GM21360 (cell line): ENCODE measurements around the gene AURKAIP1.
"Not testable (repeated sequence)": the region's sequence is repeated elsewhere in the genome, so short reads cannot be mapped to it uniquely, and the experiment has no call there.

Experiments used
- ATAC-seq: cut with Tn5 transposase; IDR thresholded peaks from one replicate; pipeline ENCODE4 v1.9.1; 2021; ENCODE audit warnings: mild to moderate bottlenecking, moderate library complexity; ENCODE audit not compliant: unreplicated experiment

The AURKAIP1 gene

DNA sequence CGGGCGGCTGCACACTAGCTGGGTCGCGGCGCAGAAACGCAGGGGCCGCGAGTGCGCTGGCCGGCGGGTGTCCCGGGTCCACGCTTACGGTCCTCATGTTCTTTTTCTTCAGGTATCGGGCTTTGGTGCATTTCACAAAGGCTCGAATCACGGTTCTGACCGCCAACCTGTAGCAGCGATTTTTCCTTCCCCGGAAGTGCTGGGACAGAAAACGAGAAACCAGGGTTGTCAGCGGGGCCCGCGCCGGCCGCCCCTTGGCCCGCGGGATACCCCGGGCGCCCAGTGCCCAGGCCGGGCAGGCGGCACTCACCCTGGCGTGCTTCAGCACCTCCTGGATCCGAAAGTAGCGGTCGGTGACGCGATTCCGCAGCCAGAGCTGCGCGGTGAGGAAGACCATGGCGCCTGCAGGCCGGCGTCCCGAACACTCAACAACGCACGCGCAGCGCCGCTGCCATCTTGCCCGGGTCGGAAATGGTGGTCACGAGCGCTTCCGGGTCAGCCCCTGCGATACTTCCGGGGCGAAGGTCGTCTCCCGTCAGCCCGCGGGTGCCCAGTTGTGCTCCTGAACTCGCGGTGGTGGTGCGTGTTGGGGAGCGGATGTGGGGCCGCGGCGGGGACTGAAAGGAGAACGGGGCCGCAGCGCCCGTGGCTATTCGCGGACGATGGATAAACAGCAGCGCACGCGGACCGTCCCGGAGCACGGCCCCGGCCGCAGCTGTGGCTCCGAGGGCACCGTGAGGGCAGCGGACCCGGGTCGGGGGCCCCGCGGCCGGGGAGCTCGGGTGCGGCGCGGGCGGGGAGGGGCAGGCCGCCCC is 32.0 kb upstream of the AURKAIP1 start, which contains the start of gene MRPL20:
TSS of gene MRPL20 (minus strand) at position 473 of the 815 bp plus-strand sequence. CDS start at position 397, 76 bp downstream.
- peak; percentile 82 for ATAC-seq

DNA sequence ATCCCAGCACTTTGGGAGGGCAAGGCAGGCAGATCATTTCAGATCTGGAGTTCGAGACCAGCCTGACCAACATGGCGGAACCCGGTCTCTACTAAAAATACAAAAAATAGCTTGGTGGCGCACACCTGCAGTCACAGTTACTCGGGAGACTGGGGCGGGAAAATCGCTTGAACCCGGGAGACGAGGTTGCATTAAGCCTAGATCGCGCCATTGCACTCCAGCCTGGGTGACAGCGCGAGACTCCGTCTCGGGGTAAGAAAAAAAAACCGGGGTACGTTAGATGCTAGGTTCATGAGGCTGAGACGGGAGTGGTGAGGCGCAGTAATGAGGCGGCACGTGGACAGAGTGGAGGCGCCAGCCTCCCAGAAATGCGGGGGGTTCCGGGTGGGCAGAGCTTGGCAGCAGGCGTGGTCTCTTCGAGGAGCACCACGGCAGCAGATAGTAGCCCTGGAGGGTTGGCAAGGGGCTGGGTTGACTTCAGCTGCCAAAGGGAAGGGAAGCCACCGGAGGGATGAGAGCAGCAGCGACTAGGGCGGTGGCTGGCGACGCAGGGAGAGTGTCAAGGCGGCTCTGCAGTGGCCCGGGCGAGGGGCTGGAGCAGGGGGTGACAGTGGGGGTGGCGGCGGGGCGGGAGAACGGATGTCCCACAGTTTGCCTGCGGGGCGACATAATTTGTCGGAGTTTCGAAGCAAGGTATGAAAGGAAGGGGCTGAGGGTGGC is 31.3 kb upstream of the AURKAIP1 start:
- no peak for ATAC-seq

DNA sequence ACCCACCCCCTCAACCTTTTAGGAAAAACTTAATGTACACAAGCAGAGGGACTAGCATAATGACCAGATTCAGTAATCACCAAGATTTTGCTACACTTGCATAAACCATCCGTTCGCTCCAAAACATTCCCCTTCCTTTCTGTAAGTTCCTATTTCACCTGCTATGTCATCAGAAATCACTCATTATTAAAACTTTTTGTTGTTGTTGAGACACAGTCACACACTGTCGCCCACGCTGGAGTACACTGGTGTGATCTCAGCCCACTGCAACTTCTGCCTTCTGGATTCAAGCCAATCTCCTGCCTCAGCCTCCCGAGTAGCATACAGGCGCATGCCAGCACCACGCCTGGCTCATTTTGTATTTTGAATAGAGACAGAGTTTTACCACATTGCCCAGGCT is 28.6 kb upstream of the AURKAIP1 start:
- ATAC-seq: no peak

DNA sequence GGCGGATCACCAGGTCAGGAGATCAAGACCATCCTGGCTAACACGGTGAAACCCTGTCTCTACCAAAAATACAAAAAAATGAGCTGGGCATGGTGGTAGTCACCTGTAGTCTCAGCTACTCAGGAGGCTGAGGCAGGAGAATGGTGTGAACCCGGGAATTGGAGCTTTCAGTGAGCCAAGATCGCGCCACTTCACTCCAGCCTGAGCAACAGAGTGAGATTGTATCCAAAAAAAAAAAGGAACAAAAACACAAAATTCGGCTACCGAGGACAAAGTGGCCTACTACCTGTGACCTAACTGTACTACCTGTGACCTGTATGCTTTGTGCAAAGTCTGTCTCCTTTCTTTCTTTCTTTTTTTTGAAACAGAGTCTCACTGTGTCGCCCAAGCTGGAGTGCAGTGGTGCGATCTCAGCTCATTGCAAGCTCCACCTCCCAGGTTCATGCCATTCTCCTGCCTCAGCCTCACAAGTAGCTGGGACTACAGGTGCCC is 27.9 kb upstream of the AURKAIP1 start:
- not testable (repeated sequence) for ATAC-seq

DNA sequence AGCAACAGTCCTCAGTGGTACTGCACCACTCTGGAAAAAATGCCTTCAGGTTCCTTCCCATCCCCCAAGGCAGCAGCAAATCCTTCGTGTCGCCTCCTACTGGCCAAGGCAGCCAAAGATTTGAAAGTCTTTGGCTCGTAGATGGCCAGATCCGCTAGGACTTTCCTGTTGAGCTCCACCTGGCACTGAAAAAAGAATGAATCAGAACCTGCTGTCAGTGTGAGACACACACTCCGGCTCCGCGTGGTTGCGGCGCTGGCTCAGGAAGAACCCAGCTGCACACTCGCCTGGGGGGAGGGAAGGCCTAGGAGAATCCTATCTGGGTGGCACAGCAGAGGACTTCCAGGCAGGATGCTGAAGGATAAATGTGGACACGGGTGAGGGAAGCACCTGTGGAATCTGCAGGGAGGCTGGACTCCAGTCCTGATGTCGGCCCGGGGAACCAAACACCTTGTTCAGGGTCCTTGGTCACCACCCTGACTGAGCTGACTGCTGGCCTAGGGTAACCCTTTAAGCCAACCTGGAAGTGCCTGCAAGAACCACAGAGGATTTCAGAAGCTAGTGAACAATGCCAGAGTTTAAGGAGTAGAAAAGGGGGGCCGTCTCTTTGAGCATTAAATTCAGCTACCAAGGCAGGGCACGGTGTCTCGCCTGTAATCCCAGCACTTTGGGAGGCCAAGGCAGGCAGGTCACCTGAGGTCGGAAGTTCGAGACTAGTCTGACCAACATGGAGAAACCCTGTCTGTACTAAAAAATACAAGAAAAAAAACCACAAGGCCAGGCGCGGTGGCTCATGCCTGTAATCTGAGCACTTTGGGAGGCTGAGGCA is 27.3 kb upstream of the AURKAIP1 start:
- no peak for ATAC-seq

DNA sequence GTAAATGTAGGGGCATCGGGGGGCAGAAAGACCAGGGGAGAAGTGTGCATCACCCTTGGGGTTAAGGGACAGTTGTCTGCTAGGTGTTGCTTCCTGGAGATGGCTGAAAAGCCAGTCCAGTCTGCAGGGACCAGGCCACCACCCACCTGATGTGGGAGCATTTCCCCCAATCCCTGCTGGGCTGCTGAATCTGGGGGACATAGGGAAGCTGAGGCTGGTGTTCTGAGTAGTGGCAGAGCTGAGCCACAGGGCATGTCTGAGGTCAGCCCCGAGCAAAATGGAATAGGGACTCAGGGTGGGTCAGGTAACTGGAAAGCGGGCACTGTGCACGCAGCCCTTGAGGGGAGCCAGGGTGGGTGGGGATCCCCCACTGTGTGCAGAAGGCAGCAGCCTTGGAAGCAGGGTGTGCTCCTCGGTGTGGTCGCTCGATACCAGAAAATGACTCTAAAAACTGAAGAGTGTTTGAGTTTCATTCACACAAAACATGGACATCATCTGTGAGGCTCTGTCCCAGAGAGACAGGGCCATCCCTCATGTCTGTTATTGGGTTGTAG is 26.5 kb upstream of the AURKAIP1 start:
- ATAC-seq: no peak

DNA sequence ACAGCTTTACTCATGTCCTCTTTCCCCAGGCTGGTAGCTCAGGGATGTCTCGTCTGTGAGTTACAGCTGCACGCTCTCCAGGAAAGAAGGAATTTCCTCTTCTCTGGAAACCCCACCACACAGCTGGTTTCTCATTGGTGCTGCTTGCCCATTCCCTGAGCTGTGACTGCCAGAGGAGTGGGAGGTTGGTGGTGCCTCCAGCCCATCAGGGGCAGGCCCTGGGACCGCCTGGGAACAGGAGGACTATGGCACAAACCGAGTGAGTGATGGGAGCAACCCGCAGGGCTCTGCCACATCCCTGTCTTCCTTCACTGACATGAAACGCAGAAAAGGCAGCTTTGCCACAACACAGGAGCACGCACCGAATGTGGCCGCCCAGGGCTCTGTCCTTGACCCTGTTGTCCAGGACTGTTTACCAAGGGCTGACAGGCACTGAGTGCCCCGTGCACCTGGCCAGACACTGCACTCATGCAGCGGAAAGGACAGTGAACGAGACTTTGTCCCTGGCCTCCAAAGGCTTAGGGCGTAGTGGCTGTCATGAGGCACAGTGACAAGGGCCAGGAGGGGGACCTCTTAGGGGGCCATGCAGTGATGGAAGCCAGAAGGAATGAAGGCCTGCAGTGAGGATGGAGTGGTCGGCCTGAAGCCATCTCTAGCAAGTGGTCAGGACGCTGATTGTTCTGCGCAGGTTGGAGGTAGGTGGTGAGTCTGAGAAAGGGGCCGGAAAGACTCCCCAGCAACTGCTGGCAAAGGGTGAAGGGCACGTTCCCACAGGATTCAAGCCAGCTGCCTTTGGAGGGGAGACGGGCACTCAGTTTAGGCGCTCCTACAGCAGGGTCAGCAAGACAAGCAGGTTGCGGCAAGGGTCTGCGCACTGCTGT is 25.8 kb upstream of the AURKAIP1 start:
- ATAC-seq: no peak

DNA sequence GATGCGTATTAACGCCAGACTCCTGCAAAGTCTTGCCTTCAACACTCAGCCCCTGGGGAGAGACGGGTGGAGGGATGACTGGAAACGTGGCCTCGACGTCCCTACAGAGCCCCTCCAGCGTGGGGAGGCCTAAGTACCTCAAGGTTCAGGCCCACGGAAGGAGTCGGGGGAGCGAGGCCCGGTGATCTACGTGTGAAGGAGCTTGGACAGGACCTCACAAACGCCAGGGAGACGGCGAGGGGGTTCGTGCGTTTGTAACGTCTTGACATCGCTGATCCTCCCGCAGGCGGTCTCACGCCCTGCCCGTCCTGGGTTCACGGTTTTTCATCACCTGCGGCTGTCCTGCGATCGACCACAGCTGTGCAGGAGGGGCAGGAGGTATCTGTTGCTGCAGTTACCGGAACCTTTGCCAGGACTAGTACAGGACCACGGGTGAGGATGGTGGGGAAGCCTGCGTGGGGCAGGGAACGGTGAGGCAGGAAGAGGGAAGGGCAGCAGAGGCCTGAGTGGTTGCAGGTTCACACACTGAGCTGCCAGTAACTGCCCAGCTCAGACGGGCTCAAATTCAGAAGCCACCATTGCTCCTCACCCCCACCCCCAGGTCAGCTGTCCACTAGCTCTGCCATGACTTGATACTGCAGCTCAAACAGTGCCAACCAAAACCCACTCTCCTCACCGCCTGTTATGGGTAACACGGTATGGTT is 25.0 kb upstream of the AURKAIP1 start:
- no peak for ATAC-seq

DNA sequence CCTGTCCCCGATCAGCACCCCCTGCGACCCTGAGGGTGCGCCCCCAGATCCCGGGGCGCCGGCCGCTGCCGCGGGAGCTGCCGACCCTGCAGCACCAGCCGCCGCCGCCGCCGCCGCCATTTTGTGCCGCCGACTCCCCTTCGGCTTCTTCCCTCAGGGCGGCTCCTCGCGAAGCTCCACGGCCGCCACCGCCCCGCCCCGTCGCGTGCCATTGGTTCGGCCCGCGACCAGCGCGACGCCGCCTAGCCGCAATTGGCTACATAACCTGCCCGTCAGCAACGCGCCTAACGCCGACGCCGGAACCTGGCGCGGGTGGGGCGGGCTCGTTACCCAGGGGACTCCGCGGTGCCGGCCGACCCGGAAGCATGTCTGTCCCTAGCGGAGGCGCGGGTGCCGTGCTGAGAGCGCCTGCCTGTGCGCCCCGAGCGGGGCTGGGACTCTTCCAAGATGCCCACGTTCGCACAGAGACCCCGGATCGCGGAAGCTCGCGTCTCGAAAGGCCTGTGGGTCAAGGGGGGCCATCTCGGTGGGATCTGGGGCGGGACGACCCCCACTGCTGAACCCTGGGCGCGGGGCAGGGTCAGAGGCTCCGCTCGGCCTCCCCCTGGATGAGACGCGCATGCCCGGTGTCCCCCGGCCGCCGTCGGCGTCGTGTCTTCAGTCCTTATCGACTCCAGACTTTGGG is 24.3 kb upstream of the AURKAIP1 start, which contains the start of gene CCNL2:
TSS of gene CCNL2 (minus strand) at position 149 of the 685 bp plus-strand sequence. CDS start at position 120, 29 bp downstream.
- ATAC-seq: peak; percentile 94

DNA sequence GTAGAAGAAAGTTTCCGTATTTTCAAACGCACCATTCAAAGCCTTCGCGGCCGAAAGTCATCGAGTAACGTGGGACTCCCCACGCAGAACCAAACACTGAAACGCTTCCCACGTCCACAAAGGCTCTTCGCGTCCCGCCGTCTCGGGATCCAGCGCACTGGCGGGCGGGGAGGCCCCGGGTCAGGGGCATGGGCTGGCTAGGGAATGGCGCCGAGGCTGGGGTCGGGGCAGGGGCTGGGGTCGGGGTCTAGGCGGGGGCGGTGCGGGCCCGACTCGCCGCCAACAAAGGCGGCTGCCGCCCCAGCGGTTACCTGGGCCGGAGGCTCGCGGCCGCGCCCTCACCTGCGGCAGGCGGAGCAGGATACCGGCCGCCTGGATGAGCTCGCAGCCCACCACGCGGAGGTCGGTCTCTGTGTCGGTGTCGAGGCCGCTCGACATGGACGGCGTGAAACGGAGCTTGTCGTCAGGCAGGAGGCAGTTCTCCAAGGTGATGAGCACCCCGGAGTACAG is 23.7 kb upstream of the AURKAIP1 start:
- ATAC-seq: peak; percentile 21

DNA sequence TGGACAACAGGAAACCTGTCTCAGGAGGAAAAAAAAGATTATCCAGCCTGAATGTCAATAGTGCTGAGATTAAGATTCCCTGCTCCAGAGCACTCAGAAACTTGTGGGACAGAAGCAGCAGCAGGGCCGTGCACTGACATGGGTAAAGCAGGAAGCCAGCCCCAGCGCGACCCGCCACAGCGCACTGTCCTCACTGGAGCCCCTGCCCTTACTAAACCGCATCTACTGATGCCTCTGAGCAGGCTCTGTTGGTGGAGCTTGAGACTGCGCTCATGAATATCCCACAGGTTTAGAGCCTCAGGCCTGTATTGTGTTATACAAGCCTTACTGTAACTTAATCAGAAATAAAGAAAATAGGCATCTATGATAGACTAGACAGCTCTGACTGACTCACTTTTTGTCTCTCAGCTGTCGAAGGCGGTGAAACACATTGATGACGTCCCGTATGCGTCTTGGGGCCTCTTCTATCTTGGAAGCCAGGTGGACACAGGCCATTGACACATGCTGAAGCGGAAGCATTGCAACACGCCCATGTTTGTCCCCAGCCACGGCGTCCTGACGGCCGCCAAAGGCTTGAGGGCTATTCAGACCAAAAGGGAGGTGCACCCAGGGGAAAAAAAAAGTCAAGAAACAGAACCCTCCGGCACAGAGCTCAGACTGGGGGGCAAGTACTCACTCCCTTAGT is 23.0 kb upstream of the AURKAIP1 start:
- no peak for ATAC-seq

DNA sequence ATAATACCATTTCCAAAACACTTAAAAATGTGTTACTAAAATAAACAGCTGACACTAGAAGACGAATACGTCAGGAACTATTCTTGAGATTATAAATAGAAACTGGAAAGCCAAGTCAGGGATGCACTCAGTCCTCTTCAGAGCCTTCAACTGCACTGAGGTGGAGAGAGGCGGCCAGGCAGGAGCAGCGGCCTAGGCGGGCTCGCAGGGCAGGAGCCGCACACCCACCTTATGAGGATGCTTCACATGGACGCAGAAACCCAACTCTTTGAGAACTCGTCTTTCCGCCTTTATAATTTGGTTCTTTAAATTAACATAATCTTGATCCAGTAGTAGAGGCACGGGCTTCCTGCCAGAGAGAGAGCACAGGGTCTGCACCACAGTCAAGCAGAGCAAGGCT is 20.2 kb upstream of the AURKAIP1 start:
- ATAC-seq: no peak

DNA sequence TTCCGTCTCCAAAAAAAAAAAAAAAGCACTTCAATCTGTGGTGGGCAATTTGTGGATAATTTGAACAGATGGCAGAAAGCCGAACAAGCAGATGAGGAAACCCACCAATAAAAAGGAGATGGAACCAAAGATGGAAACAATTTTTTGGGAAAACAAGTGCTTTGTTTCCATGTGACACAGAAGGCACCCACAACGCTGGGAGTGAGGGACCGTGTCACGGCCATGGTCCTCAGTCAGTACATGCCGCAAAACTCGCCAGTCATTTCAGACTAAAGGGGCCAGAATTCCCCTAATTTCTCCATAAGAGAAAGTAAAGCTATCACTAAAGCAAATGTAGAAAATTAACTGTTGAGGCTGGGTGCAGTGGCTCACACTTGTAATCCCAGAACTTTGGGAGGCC is 19.1 kb upstream of the AURKAIP1 start:
- ATAC-seq: no peak

DNA sequence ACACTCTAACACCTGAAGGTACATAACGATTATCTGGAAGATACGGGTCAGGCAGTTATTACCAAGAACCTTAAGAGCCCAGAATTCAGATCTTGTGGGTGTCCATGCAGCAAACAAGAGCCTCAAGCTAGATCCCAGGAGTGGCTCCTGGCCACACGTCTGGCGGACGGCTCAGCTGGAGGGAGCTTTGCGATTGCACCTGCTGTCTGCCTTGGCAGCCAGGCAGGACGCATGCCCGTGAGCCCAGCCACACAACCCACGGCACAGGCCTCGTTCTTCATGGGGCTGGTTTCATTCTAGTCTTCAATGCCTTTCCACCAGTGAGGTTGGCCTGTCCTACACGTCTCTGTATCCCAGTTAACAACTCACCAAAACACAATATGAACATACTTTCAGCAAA is 18.4 kb upstream of the AURKAIP1 start:
- ATAC-seq: no peak

DNA sequence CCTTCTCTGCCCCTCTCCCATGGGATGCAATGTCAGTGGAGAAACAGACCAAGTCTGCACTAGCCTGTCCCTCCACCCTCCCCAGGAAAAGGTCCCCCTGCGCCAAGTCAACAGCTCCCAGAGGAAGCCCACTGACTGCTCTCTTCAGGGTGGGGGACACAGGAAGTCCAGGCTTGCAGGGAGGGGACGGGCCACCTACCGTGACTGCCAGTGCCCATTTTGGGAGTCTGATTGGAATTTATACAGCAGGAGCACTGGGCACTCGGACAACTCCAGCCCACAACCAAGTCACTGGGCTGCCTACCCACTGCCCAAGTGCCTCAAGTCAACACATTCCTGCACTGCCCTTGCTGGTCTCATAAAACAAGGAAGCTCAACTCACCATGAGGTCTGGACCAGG is 18.0 kb upstream of the AURKAIP1 start:
- ATAC-seq: no peak

DNA sequence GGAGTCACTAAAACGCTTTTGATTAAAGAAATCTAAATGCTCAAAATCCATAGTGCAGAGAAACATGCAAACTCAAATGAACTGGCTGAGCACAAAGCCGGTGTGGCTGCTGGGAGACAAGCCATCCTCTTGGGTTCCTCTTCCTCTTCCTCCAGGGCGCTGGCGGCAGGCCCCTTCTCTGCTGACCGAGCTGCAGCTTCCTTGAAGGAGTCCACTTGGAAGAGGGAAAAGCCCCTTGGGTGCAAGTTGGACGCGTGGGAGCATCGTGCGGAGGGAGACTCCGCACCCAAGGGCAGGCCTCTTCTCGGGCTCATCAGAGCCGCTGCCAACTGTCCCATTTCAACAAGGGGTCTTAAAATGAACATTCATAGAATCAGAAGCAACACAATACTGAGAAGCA is 16.2 kb upstream of the AURKAIP1 start:
- ATAC-seq: no peak

DNA sequence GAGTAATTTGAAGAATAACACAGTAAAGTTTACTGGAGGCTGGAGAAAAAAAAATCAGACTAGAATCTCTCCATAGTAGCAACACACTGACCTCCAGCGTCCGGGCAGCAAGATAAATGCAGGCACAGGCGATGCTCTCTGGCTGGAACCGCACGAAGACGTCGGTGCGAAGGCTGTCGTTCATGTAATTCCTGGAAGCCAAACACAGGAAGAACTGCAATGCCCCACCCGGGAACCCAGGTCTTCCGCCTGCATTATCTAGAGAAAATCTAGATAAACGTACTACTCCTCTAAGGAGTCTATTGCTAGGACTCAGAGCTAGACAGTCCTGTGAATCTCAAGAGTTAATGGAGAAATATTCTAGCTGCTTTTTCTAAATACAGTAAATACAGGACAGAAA is 15.7 kb upstream of the AURKAIP1 start:
- no peak for ATAC-seq

DNA sequence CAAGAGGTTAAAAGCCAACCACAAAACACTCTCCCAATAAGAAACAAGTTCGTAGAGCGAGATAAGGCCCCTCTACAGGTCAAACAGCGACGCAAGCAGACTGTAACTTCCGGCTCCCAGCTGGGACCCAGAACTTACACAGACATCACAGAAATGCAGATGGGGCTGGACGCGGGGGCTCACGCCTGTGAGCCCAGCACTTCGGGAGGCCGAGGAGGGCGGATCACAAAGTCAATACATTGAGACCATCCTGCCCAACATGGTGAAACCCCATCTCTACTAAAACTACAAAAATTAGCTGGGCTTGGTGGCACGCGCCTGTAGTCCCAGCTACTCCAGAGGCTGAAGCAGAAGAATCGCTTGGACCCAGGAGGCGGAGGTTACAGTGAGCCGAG is 13.1 kb upstream of the AURKAIP1 start:
- ATAC-seq: no peak
